HCT116 (cell line): ENCODE data around the gene SPATS2L. TPM values are rescaled to one million over a fixed set of nuclear protein-coding genes. Genes with fewer than 3 reads are reported as not detected.

ENCODE experiments used
- ATAC-seq: fragments of 200-7000 bp; cut with Tn5 transposase; 2 replicates; pipeline ENCODE4 v1.9.1; 2020; ENCODE audit warnings: mild to moderate bottlenecking, moderate library complexity
- BruUV-seq: library from RNA; stranded (reverse); fragments of 400-500 nt; replicated peaks from 2 replicates; lab custom pipeline; 2021; lab: Mats Ljungman, UMichigan
- CTCF ChIA-PET: fragments of 300-600 bp; sonication (Branson Sonifier 250); formaldehyde crosslinking; loops from one replicate; lab custom pipeline; 2021; ENCODE audit warnings: antibody characterized with exemption; lab: Charles Lee
- POLR2A ChIA-PET: fragments of 300-600, 350-600 bp; sonication (Branson Sonifier 250); formaldehyde crosslinking; loops from one replicate; lab custom pipeline; 2021; ENCODE audit warnings: antibody characterized with exemption; lab: Charles Lee
- RAD21 ChIA-PET, 2 experiments: fragments of 300-600 bp; sonication (Branson Sonifier 250); formaldehyde crosslinking; loops; one replicate each; lab custom pipeline; 2023; ENCODE audit warnings: low total read pairs in 2 of 2; ENCODE audit not compliant: uncharacterized antibody in 2 of 2, unreplicated experiment in 2 of 2, low non-redundant PET in 1 of 2; lab: Charles Lee
- DNase-seq: peaks from one replicate; pipeline ENCODE4 v3.0.0-alpha.2; 2010; ENCODE audit warnings: low read depth, low spot score
- H2AFZ ChIP-seq: fragments of 200-600 bp; shearing (Covaris generic), sonication (generic); 2 replicates; pipeline ENCODE4 v1.6.1; 2017; ENCODE audit warnings: low read depth, mixed run types, mixed read lengths, antibody characterized with exemption, low read length; ENCODE audit not compliant: poor library complexity, severe bottlenecking
- H3K27ac ChIP-seq: 2 replicates; pipeline ENCODE4 v1.5.1; 2012; ENCODE audit warnings: low read depth, low read length
- H3K27me3 ChIP-seq: fragments of 200-600 bp; sonication (generic); 2 replicates; pipeline ENCODE4 v1.6.1; 2016; ENCODE audit warnings: mixed run types, low read length, mixed read lengths; ENCODE audit not compliant: insufficient read depth
- H3K36me3 ChIP-seq, 2 experiments: fragments of 200-500 bp in 1 of 2; fragments of 200-600 bp in 1 of 2; sonication (Bioruptor generic) in 1 of 2; sonication (generic) in 1 of 2; 2 replicates each; pipeline versions ENCODE4 v1.5.1 to v1.6.1; 2014 to 2016; ENCODE audit warnings: low read length in 2 of 2, inconsistent platforms in 1 of 2, mixed read lengths in 1 of 2, mixed run types in 1 of 2; ENCODE audit not compliant: insufficient read depth in 2 of 2, control insufficient read depth in 1 of 2
- H3K4me1 ChIP-seq, 2 experiments: fragments of 200-600 bp in 1 of 2; sonication (generic) in 1 of 2; 2 replicates each; pipeline versions ENCODE4 v1.5.1 to v1.6.1; 2012 to 2017; ENCODE audit warnings: low read length in 2 of 2, inconsistent platforms in 1 of 2, mild to moderate bottlenecking in 1 of 2, mixed read lengths in 1 of 2, mixed run types in 1 of 2, moderate library complexity in 1 of 2; ENCODE audit not compliant: insufficient read depth in 2 of 2, control insufficient read depth in 1 of 2
- H3K4me2 ChIP-seq: fragments of 200-600 bp; sonication (generic); 2 replicates; pipeline ENCODE4 v1.6.1; 2017; ENCODE audit warnings: mixed run types, low read length, mixed read lengths
- H3K4me3 ChIP-seq, 2 experiments: fragments of 200-600 bp in 1 of 2; sonication (generic) in 1 of 2; replicated peaks in 1 of 2; 2 replicates each; pipeline ENCODE4 v1.5.1; 2011 to 2016; ENCODE audit warnings: low read length in 2 of 2, control low read depth in 1 of 2, low read depth in 1 of 2, mild to moderate bottlenecking in 1 of 2, mixed read lengths in 1 of 2, mixed run types in 1 of 2
- H3K79me2 ChIP-seq: fragments of 200-600 bp; sonication (generic); 2 replicates; pipeline ENCODE4 v1.6.1; 2017; ENCODE audit warnings: mild to moderate bottlenecking, mixed run types, low read length, moderate library complexity, mixed read lengths; ENCODE audit not compliant: insufficient read depth
- H3K9ac ChIP-seq: fragments of 200-600 bp; sonication (generic); 2 replicates; pipeline ENCODE4 v1.6.1; 2016; ENCODE audit warnings: low read length, mixed read lengths
- H3K9me2 ChIP-seq: fragments of 200-600 bp; sonication (generic), shearing (Covaris generic); 2 replicates; pipeline ENCODE4 v1.6.1; 2017; ENCODE audit warnings: mixed run types, mild to moderate bottlenecking, moderate library complexity; ENCODE audit not compliant: insufficient read depth
- H3K9me3 ChIP-seq, 2 experiments: fragments of 200-500 bp in 1 of 2; fragments of 200-600 bp in 1 of 2; sonication (Bioruptor generic) in 1 of 2; sonication (generic) in 1 of 2; 2 replicates each; pipeline ENCODE4 v1.6.1; 2014 to 2017; ENCODE audit warnings: low read length in 2 of 2, mixed read lengths in 2 of 2, inconsistent platforms in 1 of 2, low read depth in 1 of 2, mild to moderate bottlenecking in 1 of 2, mixed run types in 1 of 2, moderate library complexity in 1 of 2; ENCODE audit not compliant: control insufficient read depth in 1 of 2, insufficient read depth in 1 of 2
- H4K20me1 ChIP-seq: fragments of 200-600 bp; sonication (generic), shearing (Covaris generic); 2 replicates; pipeline ENCODE4 v1.6.1; 2017; ENCODE audit warnings: mixed run types, mild to moderate bottlenecking, moderate library complexity; ENCODE audit not compliant: insufficient read depth
- ATF3 ChIP-seq: IDR thresholded peaks from 2 replicates; pipeline ENCODE4 v1.6.1; 2012
- CBX3 ChIP-seq: IDR thresholded peaks from 2 replicates; pipeline ENCODE4 v1.6.1; 2012; ENCODE audit warnings: low read depth
- CEBPB ChIP-seq: IDR thresholded peaks from 2 replicates; pipeline ENCODE4 v1.6.1; 2012; ENCODE audit warnings: low read depth
- CTCF ChIP-seq, 3 experiments: fragments of 200-600 bp in 1 of 3; sonication (generic) in 1 of 3; IDR thresholded peaks in 2 of 3; conservative IDR thresholded peaks in 1 of 3; 2 replicates each; pipeline ENCODE4 v1.5.1; 2012 to 2017; ENCODE audit warnings: low read depth in 2 of 3, low read length in 2 of 3, antibody characterized with exemption in 1 of 3, borderline replicate concordance in 1 of 3, control low read depth in 1 of 3, mild to moderate bottlenecking in 1 of 3, mixed read lengths in 1 of 3, mixed run types in 1 of 3, moderate library complexity in 1 of 3; ENCODE audit not compliant: insufficient read depth in 1 of 3
- FOSL1 ChIP-seq: IDR thresholded peaks from 2 replicates; pipeline ENCODE4 v1.6.1; 2012; ENCODE audit warnings: low read depth
- MAX ChIP-seq: IDR thresholded peaks from 2 replicates; pipeline ENCODE4 v1.6.1; 2012
- POLR2A ChIP-seq: IDR thresholded peaks from 2 replicates; pipeline ENCODE4 v1.7.0; 2011; ENCODE audit warnings: borderline replicate concordance; ENCODE audit not compliant: insufficient read depth, insufficient read length; ENCODE audit errors: extremely low read depth
- POLR2AphosphoS5 ChIP-seq: IDR thresholded peaks from 2 replicates; pipeline ENCODE4 v1.6.1; 2011; ENCODE audit warnings: mild to moderate bottlenecking, low read depth, low read length, moderate library complexity
- RAD21 ChIP-seq: IDR thresholded peaks from 2 replicates; pipeline ENCODE4 v1.6.1; 2012; ENCODE audit warnings: low read depth, mild to moderate bottlenecking
- SRF ChIP-seq: IDR thresholded peaks from 2 replicates; pipeline ENCODE4 v1.6.1; 2012; ENCODE audit warnings: low read depth
- YY1 ChIP-seq: IDR thresholded peaks from 2 replicates; pipeline ENCODE4 v1.6.1; 2011; ENCODE audit warnings: low read length, low read depth, moderate library complexity, mild to moderate bottlenecking; ENCODE audit not compliant: insufficient replicate concordance; ENCODE audit errors: extremely low read depth
- ZBTB33 ChIP-seq: IDR thresholded peaks from 2 replicates; pipeline ENCODE4 v1.6.1; 2011; ENCODE audit warnings: mild to moderate bottlenecking, low read length, moderate library complexity; ENCODE audit not compliant: insufficient replicate concordance; ENCODE audit errors: extremely low read depth
- ZNF274 ChIP-seq: fragments of 200-500 bp; sonication (Bioruptor generic); IDR thresholded peaks from 2 replicates; pipeline ENCODE4 v1.6.1; 2014; ENCODE audit warnings: mild to moderate bottlenecking, low read depth, low read length, inconsistent platforms
- intact Hi-C: fragments of 100-400 bp; cut with micrococcal nuclease; formaldehyde crosslinking; loops from 2 replicates; pipeline ENCODE4 v1.10.0; 2022
- total RNA-seq: library from RNA; stranded (reverse); gene quantifications from one replicate; pipeline ENCODE4 v1.2.1, GENCODE V29; 2021; ENCODE audit not compliant: unreplicated experiment

The SPATS2L gene
- total RNA-seq, 1 experiment from 2014 or later: 87.1 TPM

- H3K9me3 ChIP-seq: no peaks in the 10 kb centered on the region
- no TSS peak for BruUV-seq
- no peaks in the 10 kb centered on the region for H3K27me3 ChIP-seq
- intact Hi-C loops: no loop called here
- no peaks in the 10 kb centered on the region for H3K9me2 ChIP-seq
- no peak overlapping the region for H3K4me2 ChIP-seq
- ChIA-PET RAD21 (interaction anchor here in 1 of 2 experiments (0.7 kb wide), 1 partner anchor 422 kb away, joined by 4 read pairs; no protein-coding TSS in a partner anchor), CTCF (no interaction called here), POLR2A (no interaction called here)
- H4K20me1 ChIP-seq: no peaks in the 10 kb centered on the region
- no peak overlapping the region for H3K4me3 ChIP-seq
- DNase-seq (no peak), ATAC-seq (no peak)
- no peaks in the 10 kb centered on the region for H3K79me2 ChIP-seq
- H3K9ac ChIP-seq: no peak overlapping the region
- H3K36me3 ChIP-seq: peaks cover 6% of the 10 kb centered on the region in 2 experiments; a peak in 1 of 4 replicates
- no peak overlapping the region for H3K27ac ChIP-seq
- TF ChIP-seq CTCF (IDR thresholded peaks at IDR 0.05 in 2 of 3, conservative IDR thresholded peaks at IDR 0.05 in 1 of 3; ENCODE audit: borderline replicate concordance in 1 of 3, insufficient read depth in 1 of 3, low read depth in 2 of 3, low read length in 2 of 3): no peak
- no peak for TF ChIP-seq POLR2A
- no peak for TF ChIP-seq ATF3
- no peak for TF ChIP-seq ZNF274
- no peak for TF ChIP-seq SRF
- TF ChIP-seq MAX: no peak
- no peak for TF ChIP-seq POLR2AphosphoS5
- TF ChIP-seq CBX3: no peak
- TF ChIP-seq FOSL1: no peak
- no peak for TF ChIP-seq YY1
- no peak for TF ChIP-seq RAD21
- TF ChIP-seq ZBTB33: no peak
- no peak for TF ChIP-seq CEBPB
- no peak overlapping the region for H2AFZ ChIP-seq
- 0 out of 4 replicates have a peak, but pooled peaks cover 0 to 6% of the 10 kb centered on the region in 2 experiments for H3K4me1 ChIP-seq
Measured at GRCh38 chr2:200425026-200425821, 118.7 kb downstream of the SPATS2L start.
